Hepatic stellate cell (primary cell): ENCODE measurements around the gene RABGAP1L.
"Not testable (repeated sequence)": the region's sequence is repeated elsewhere in the genome, so short reads cannot be mapped to it uniquely, and the experiment has no call there.

Experiments used
- DNase-seq: peaks from one replicate; pipeline ENCODE4 v3.0.0; 2011; ENCODE audit warnings: low spot score

RABGAP1L gene

GRCh38 chr1:174153825-174154107 lies 5.6 kb upstream of the RABGAP1L start:
- DNase-seq, result no peak

- no peak for DNase-seq
Measured at GRCh38 chr1:174156437-174156836, 2.9 kb upstream of the RABGAP1L start.

GRCh38 chr1:174157157-174157806 lies 2.0 kb upstream of the RABGAP1L start:
- DNase-seq, result no peak

- DNase-seq, result no peak
Measured at GRCh38 chr1:174158767-174159251, 511 bp upstream of the RABGAP1L start.

- peak; percentile 55 for DNase-seq
Measured at GRCh38 chr1:174160109-174160473, 771 bp downstream of the RABGAP1L start.

GRCh38 chr1:174160603-174161002 lies 1.3 kb downstream of the RABGAP1L start:
- DNase-seq, result no peak

- DNase-seq, result no peak
Measured at GRCh38 chr1:174161813-174162212, 2.5 kb downstream of the RABGAP1L start.

- no peak for DNase-seq
Measured at GRCh38 chr1:174164826-174165225, 5.5 kb downstream of the RABGAP1L start.

- DNase-seq, result no peak
Measured at GRCh38 chr1:174165471-174166137, 6.3 kb downstream of the RABGAP1L start.

- no peak for DNase-seq
Measured at GRCh38 chr1:174166530-174167264, 7.4 kb downstream of the RABGAP1L start.

- no peak for DNase-seq
Measured at GRCh38 chr1:174167265-174167803, 8.0 kb downstream of the RABGAP1L start.

- no peak for DNase-seq
Measured at GRCh38 chr1:174169342-174169741, 10.0 kb downstream of the RABGAP1L start.

GRCh38 chr1:174171073-174171472 lies 11.8 kb downstream of the RABGAP1L start:
- DNase-seq, result no peak

- no peak for DNase-seq
Measured at GRCh38 chr1:174174461-174175329, 15.4 kb downstream of the RABGAP1L start.

- DNase-seq, result not testable (repeated sequence)
Measured at GRCh38 chr1:174178459-174178858, 19.1 kb downstream of the RABGAP1L start.

- DNase-seq, result no peak
Measured at GRCh38 chr1:174189428-174190062, 30.2 kb downstream of the RABGAP1L start.

- no peak for DNase-seq
Measured at GRCh38 chr1:174190691-174191199, 31.4 kb downstream of the RABGAP1L start.

- DNase-seq, result peak; percentile 18
Measured at GRCh38 chr1:174191349-174191862, 32.1 kb downstream of the RABGAP1L start.

- no peak for DNase-seq
Measured at GRCh38 chr1:174194461-174194860, 35.1 kb downstream of the RABGAP1L start.

- no peak for DNase-seq
Measured at GRCh38 chr1:174197088-174197487, 37.8 kb downstream of the RABGAP1L start.

- DNase-seq, result no peak
Measured at GRCh38 chr1:174197547-174197946, 38.2 kb downstream of the RABGAP1L start.
